NB4 (cell line): Measurements from ENCODE around the gene DCP1B.
"Not testable (repeated sequence)": the region's sequence is repeated elsewhere in the genome, so short reads cannot be mapped to it uniquely, and the experiment has no call there.

ENCODE experiments used
- DNase-seq: peaks from one replicate; pipeline ENCODE4 v3.0.0; 2010; ENCODE audit warnings: low read depth
- H3K4me3 ChIP-seq: one replicate; pipeline ENCODE4 v1.5.1; 2011; ENCODE audit warnings: mild to moderate bottlenecking, low read depth, low read length, moderate library complexity
- CTCF ChIP-seq: IDR thresholded peaks from one replicate; pipeline ENCODE4 v1.5.1; 2012; ENCODE audit warnings: low read depth, low read length
- MAX ChIP-seq: IDR thresholded peaks from 2 replicates; pipeline ENCODE4 v1.6.1; 2011; ENCODE audit warnings: low read depth, low read length
- MYC ChIP-seq: IDR thresholded peaks from 2 replicates; pipeline ENCODE4 v1.6.1; 2011; ENCODE audit warnings: low read depth, low read length
- POLR2A ChIP-seq: IDR thresholded peaks from 2 replicates; pipeline ENCODE4 v1.6.1; 2011; ENCODE audit warnings: mild to moderate bottlenecking; ENCODE audit not compliant: insufficient read length; ENCODE audit errors: extremely low read depth

Gene DCP1B

GRCh38 chr12:1949771-1950470, 54.3 kb downstream of the DCP1B start:
- TF ChIP-seq MAX = no peak
- TF ChIP-seq CTCF = no peak
- no peak for TF ChIP-seq POLR2A
- no peak for TF ChIP-seq MYC
- DNase-seq = no peak
- no peak overlapping the region for H3K4me3 ChIP-seq

GRCh38 chr12:1948883-1949282, 55.4 kb downstream of the DCP1B start:
- H3K4me3 ChIP-seq = no peak overlapping the region
- no peak for DNase-seq
- TF ChIP-seq MYC = no peak

- DNase-seq = no peak
- TF ChIP-seq MAX (no peak), MYC (no peak), CTCF (no peak), POLR2A (no peak)
- no peak overlapping the region for H3K4me3 ChIP-seq
These were observed 57.2 kb downstream of the DCP1B start for GRCh38 chr12:1947081-1947480.

- TF ChIP-seq MAX (no peak), CTCF (no peak), MYC (no peak), POLR2A (no peak)
- no peak overlapping the region for H3K4me3 ChIP-seq
- DNase-seq = no peak
These were observed 58.0 kb downstream of the DCP1B start for GRCh38 chr12:1946296-1946695.

- not testable (repeated sequence) for H3K4me3 ChIP-seq, DNase-seq
These were observed 58.8 kb downstream of the DCP1B start for GRCh38 chr12:1945502-1945901.

GRCh38 chr12:1939801-1940607, 64.3 kb downstream of the DCP1B start:
- DNase-seq = peak; percentile 88
- H3K4me3 ChIP-seq = no peak overlapping the region
- TF ChIP-seq MYC = peak; percentile 16; the same call in 1 of the 2 replicates
- peak; percentile 64 for TF ChIP-seq MAX
- TF ChIP-seq POLR2A = no peak
- TF ChIP-seq CTCF = peak; percentile 90

- no peak for TF ChIP-seq CTCF
- no peak for TF ChIP-seq POLR2A
- no peak for TF ChIP-seq MYC
- TF ChIP-seq MAX = no peak
- no peak overlapping the region for H3K4me3 ChIP-seq
- DNase-seq = no peak
These were observed 64.9 kb downstream of the DCP1B start for GRCh38 chr12:1939331-1939730.
